ENCODE results near the gene PSMB11.

DNA sequence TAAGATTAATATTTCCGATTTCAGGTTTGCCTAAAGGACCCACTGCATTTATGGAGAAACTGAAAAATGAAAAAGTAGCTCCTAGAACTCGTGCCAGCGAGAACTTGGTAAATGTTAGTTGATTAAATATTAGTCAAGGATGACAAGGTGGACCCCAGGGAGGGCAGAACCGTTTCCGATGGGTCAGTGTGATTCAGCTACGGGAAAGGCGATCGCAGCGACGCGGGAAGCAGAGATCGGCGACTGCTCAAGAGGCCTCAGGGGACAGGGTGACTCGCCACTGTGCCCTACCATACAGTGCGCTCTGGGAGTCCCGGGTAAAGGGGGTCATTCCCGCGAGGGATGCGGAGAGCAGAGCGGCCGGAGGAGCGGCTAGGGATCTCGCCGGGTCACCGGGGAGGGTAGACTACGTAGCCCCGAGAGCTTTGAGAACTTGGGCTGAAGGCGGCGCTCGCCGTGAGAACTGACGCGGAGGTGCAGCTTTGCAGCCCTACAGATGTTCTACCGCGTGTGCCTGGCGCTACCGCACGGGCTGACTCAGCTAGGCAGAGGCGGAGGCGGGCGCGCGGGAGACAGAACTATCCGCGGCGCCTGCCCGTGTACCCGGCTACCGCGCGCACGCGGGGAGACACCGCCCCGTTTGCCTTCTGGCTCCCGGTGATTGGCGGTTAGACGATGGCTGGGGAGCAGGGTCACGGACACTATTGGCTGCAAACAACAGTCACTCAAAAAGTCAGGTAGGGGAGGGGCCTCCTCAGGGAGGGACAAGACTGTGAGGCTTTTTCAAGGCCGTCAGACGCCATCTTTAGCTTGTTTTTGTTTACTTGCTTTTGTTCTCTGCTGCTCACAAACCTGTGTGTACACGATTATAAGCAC lies 35.2 kb upstream of the PSMB11 start:
- TF ChIP-seq POLR2AphosphoS5 (IDR thresholded peaks at IDR 0.05; ENCODE audit: low read depth, low read length) (peak; percentile 93), POLR2A (IDR thresholded peaks at IDR 0.05; ENCODE audit: low read depth, low read length) (peak; percentile 95), TAF1 (IDR thresholded peaks at IDR 0.05; ENCODE audit: borderline replicate concordance, low read depth, low read length) (peak; percentile 61; the same call in 1 of the 2 replicates)

All from GM12892 (cell line).